ENCODE measurements around the gene KSR1. TPM values are rescaled to one million over a fixed set of nuclear protein-coding genes. Genes with fewer than 3 reads are reported as not detected.
A peak's percentile ranks its signal among the peaks of the same experiment; 100 is the strongest.

The KSR1 gene
- polyA plus RNA-seq, 3 donors: 45.5 to 90.5 (median 49.0) TPM

DNA sequence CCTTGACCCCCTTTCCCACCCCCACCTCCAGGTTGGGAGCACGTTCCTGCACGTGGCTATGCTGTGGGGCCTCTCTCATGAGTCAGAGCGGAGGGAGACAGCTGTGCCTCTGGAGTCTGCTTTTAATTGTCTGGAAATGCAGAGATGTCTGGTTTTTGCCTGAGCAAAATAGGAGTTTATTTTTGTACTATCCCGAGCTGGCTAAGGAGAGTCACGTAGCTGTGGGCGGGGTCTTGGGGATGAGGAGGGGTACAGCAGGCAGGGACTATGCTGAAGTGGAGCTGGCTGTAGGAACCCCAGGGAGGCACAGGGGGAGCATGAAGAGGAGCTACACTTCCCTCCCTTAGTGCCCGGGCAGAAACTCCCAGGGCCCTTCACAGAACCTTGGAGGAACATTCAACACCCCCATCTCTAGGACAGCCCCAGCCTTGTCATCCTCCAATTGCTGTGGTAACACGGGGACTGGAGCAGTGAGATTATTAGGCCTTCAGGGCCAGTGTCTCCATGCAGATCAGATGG lies 130.0 kb downstream of the KSR1 start:
- no peak for DNase-seq (ENCODE audit: extremely low read depth in 1 of 11, low read depth in 9 of 11, low spot score in 4 of 11)

GRCh38 chr17:27588354-27588753 lies 132.1 kb downstream of the KSR1 start:
- DNase-seq (ENCODE audit: extremely low read depth in 1 of 11, low read depth in 9 of 11, low spot score in 4 of 11): no peak

- DNase-seq (ENCODE audit: extremely low read depth in 1 of 11, low read depth in 9 of 11, low spot score in 4 of 11): no peak
Observed at GRCh38 chr17:27590864-27591263, 134.6 kb downstream of the KSR1 start.

DNA sequence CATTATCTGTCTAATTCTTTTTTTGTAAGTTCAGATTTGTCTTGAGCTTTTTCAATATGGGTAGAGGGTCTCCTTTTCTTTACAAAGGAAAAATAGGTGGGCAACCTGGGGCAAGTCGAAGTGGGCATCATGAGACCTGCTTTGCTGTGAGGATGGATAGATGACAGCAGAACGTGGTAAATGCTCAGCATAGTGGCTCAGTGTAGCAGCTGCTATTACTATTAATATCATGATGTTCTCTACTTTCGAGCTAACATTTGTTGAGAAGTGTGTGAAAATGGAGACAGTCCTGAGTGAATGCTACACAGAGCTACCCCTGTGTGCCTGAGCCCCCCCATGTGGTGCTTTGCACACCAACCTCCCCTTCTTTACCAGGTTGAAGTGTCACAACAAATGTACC lies 135.7 kb downstream of the KSR1 start:
- DNase-seq (ENCODE audit: extremely low read depth in 1 of 11, low read depth in 9 of 11, low spot score in 4 of 11): no peak

- no peak for DNase-seq (ENCODE audit: extremely low read depth in 1 of 11, low read depth in 9 of 11, low spot score in 4 of 11)
Observed at GRCh38 chr17:27593232-27593856, 137.1 kb downstream of the KSR1 start.

DNA sequence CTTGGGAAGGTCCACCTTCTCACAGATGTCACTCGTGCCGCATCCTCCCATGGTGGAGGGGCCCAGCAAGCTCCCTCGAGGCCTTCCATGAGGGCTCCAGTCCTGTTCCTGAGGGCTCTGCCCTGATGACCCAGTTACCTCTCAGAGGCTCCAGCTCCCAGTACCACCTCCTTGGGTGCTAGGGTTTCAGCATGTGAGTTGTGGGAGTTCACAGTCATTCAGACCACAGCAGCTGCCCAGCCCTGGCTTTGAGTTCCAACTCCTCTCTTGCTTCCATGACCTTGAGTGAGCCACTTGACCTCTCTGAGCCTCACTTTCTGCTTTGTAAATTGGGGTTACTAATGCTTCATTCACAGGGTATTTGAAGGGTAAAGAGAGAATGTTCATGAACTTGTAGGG lies 137.6 kb downstream of the KSR1 start:
- DNase-seq (ENCODE audit: extremely low read depth in 1 of 11, low read depth in 9 of 11, low spot score in 4 of 11): no peak

- no peak for DNase-seq (ENCODE audit: extremely low read depth in 1 of 11, low read depth in 9 of 11, low spot score in 4 of 11)
Observed at GRCh38 chr17:27595208-27595607, 139.0 kb downstream of the KSR1 start.

GRCh38 chr17:27596096-27596495 lies 139.8 kb downstream of the KSR1 start:
- no peak for DNase-seq (ENCODE audit: extremely low read depth in 1 of 11, low read depth in 9 of 11, low spot score in 4 of 11)

GRCh38 chr17:27596566-27597187 lies 140.4 kb downstream of the KSR1 start:
- DNase-seq (ENCODE audit: extremely low read depth in 1 of 11, low read depth in 9 of 11, low spot score in 4 of 11): no peak

- DNase-seq (ENCODE audit: extremely low read depth in 1 of 11, low read depth in 9 of 11, low spot score in 4 of 11): no peak
Observed at GRCh38 chr17:27597188-27597580, 140.9 kb downstream of the KSR1 start.

- no peak for DNase-seq (ENCODE audit: extremely low read depth in 1 of 11, low read depth in 9 of 11, low spot score in 4 of 11)
Observed at GRCh38 chr17:27597783-27598320, 141.6 kb downstream of the KSR1 start.

GRCh38 chr17:27598337-27599050 lies 142.2 kb downstream of the KSR1 start:
- DNase-seq (ENCODE audit: extremely low read depth in 1 of 11, low read depth in 9 of 11, low spot score in 4 of 11): no peak

DNA sequence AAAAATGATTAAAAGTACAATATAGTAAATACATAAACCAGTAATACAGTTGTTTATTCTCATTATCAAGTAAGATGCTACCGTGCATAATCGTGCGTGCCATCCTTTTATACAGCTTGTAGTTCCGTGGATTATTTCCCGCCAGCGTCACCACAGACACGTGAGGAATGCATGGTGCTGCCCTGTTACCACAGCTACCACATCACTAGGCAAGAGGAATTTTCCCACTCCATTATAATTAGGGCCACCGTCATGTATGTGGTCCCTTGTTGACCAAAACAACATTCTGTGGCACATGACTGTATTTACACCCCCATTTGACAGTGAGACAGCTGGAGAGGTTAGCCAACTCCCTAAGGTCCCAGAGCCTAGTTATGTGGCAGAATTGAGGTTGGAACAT lies 144.2 kb downstream of the KSR1 start:
- DNase-seq (ENCODE audit: extremely low read depth in 1 of 11, low read depth in 9 of 11, low spot score in 4 of 11): no peak

DNA sequence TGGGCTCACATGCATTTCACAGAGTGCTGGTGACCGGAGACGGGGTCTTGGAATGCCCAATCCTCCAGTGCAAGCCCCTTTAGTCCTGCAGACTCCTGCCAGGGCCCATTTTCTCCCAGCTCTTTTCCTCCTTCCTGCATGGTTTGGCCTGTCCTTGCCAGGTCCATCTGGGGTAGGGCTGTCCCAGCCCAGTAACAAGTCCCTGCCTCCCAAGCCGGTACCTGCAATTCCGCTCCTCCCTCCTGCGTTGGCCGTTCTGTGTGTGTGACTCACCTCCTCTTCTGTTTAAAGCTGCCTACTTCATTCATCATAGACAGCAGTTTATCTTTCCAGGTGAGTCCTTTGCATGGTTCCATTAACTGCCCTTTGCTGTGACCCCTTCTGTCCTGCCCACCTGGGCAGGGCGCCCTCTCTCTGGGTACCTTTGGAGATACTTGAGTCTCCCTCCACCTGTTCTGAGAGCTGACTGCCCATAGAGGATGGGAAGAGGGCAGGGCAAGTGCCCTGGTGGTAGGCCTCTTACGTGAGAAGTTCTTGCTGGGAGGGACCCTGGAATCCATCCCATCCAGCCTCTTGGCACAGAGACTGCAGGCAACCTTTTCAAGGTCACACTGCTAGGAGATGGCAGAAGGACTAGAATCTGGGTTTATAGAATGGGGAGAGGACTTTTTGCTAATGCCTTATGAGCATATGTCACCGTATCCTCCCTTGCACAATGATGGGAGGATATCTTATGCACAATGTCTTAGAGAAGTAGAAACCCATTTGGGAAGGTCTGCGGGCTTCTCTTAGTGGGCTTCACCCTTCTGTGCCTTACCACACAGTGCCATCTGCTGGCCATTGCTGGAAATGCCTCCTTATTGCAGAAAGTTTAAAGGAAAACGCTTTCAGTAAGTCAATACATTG lies 145.1 kb downstream of the KSR1 start:
- DNase-seq (ENCODE audit: extremely low read depth in 1 of 11, low read depth in 9 of 11, low spot score in 4 of 11): peak in 10 of 11 donors; percentile 55 to 79 (median 74)

GRCh38 chr17:27601975-27602302 lies 145.7 kb downstream of the KSR1 start:
- no peak for DNase-seq (ENCODE audit: extremely low read depth in 1 of 11, low read depth in 9 of 11, low spot score in 4 of 11)

DNA sequence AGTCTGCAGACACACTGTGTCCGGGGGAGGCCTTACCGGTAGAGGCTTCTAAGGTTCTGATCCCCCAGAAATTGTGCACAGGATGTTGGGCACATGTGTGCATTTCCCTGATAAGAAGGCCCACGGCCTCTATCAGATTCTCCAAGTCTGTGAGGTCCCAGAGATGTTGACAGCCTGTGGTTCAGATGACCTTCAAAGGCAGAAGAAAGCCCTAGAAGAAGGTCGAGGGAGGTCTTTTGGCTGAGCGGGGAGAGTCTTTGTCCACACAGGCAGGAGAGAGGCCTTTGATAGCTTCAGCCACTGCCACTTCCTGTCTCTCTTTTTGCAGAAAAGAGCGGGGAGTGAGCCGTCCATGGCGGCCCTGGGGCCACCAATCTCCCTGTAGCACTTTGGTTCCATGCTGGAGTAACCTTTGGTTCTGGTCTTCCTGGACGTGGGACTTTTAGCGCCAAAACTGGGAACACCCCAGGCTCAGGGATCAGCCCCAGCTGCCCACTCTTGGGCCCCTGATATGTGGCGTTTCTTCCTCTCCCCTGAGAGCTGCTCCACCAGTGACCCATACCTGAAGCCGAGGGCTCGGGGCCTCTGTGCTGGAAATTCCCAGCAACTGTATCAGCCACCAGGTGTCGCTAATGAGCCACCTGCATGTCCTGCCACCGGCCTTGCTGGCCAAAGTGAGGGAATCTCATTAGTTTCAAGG lies 146.6 kb downstream of the KSR1 start:
- DNase-seq (ENCODE audit: extremely low read depth in 1 of 11, low read depth in 9 of 11, low spot score in 4 of 11): peak in 10 of 11 donors; percentile 49 to 81 (median 68)

DNA sequence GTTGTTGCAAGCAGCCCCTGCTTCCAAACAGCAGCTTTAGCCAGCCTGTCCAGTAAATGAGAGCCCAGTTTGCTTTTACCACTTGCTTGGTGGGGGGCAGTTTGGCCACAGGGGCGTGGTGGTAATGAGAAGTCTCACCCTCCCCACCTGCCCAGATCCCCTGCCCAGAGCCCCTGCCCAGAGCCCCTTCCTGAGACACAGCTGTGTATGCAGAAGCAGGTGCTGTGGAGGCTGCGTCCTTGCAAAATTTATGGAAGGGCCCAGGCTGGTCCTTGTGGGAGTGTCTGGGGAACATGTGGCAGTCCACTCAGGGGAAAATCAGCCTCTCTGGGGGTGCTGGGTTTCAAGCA lies 147.1 kb downstream of the KSR1 start:
- DNase-seq (ENCODE audit: extremely low read depth in 1 of 11, low read depth in 9 of 11, low spot score in 4 of 11): peak in 1 of 11 donors; percentile 18

GRCh38 chr17:27603880-27604794 lies 147.9 kb downstream of the KSR1 start:
- no peak for DNase-seq (ENCODE audit: extremely low read depth in 1 of 11, low read depth in 9 of 11, low spot score in 4 of 11)

All from renal cortex interstitium (tissue), 11 donors.